Vagina (tissue), 2 donors: ENCODE data around the gene STIMATE. TPM values are rescaled to one million over a fixed set of nuclear protein-coding genes. Genes with fewer than 3 reads are reported as not detected.

Experiments used
- DNase-seq, 2 donors: peaks; one replicate each; pipeline ENCODE4 v3.0.0-alpha.2; 2017; ENCODE audit errors: extremely low spot score in 2 of 2
- H3K27ac ChIP-seq: fragments of 200-600 bp; sonication (generic); one replicate; pipeline ENCODE4 v1.5.1; 2019
- H3K27me3 ChIP-seq: fragments of 200-600 bp; sonication (generic); one replicate; pipeline ENCODE4 v1.5.1; 2019
- H3K36me3 ChIP-seq, 2 donors: fragments of 200-600 bp; sonication (generic); one replicate each; pipeline ENCODE4 v1.5.1; 2017 to 2019
- H3K4me1 ChIP-seq: fragments of 200-600 bp; sonication (generic); one replicate; pipeline ENCODE4 v1.5.1; 2019
- H3K4me3 ChIP-seq, 2 donors: fragments of 200-600 bp; sonication (generic); 1 replicate in 1 of 2; 2 replicates in 1 of 2; pipeline ENCODE4 v1.5.1; 2016 to 2019
- H3K9me3 ChIP-seq: fragments of 200-600 bp; sonication (generic); one replicate; pipeline ENCODE4 v1.5.1; 2019
- POLR2A ChIP-seq, 2 donors: fragments of 450-650 bp; IDR thresholded peaks; one replicate each; pipeline ENCODE4 v1.6.1; 2017; ENCODE audit warnings: antibody characterized with exemption in 2 of 2, mild to moderate bottlenecking in 2 of 2, moderate library complexity in 2 of 2
- POLR2AphosphoS5 ChIP-seq, 2 donors: sonication (generic); formaldehyde crosslinking; IDR thresholded peaks; one replicate each; pipeline ENCODE4 v1.9.0; 2017; ENCODE audit warnings: antibody characterized with exemption in 2 of 2, mild to moderate bottlenecking in 2 of 2, low read depth in 1 of 2; ENCODE audit not compliant: insufficient read depth in 1 of 2
- intact Hi-C: fragments of 100-400 bp; cut with DNase I; formaldehyde crosslinking; loops from one replicate; pipeline ENCODE4 v1.15.1; 2023
- total RNA-seq: library from RNA; depleted of rRNA; stranded (reverse); fragments of >200 nt; gene quantifications from one replicate; pipeline ENCODE4 v1.2.3, GENCODE V29; 2016
- TF ChIP-seq, protein P1 (sequence below), 3 experiments: fragments of 450-650 bp in 2 of 3; fragments of 200-600 bp in 1 of 3; sonication (generic) in 1 of 3; IDR thresholded peaks; one replicate each; pipeline ENCODE4 v1.5.1; 2017 to 2019; ENCODE audit warnings: antibody characterized with exemption in 3 of 3, mild to moderate bottlenecking in 2 of 3, moderate library complexity in 2 of 3

The STIMATE gene
- total RNA-seq, 1 donor from 2014 or later, result 12.5 TPM

GRCh38 chr3:52856666-52857065 is 40.7 kb downstream of the STIMATE start:
- intact Hi-C loops, result no loop called here
- no peak for DNase-seq
- TF ChIP-seq, protein P1, sequence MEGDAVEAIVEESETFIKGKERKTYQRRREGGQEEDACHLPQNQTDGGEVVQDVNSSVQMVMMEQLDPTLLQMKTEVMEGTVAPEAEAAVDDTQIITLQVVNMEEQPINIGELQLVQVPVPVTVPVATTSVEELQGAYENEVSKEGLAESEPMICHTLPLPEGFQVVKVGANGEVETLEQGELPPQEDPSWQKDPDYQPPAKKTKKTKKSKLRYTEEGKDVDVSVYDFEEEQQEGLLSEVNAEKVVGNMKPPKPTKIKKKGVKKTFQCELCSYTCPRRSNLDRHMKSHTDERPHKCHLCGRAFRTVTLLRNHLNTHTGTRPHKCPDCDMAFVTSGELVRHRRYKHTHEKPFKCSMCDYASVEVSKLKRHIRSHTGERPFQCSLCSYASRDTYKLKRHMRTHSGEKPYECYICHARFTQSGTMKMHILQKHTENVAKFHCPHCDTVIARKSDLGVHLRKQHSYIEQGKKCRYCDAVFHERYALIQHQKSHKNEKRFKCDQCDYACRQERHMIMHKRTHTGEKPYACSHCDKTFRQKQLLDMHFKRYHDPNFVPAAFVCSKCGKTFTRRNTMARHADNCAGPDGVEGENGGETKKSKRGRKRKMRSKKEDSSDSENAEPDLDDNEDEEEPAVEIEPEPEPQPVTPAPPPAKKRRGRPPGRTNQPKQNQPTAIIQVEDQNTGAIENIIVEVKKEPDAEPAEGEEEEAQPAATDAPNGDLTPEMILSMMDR (IDR thresholded peaks at IDR 0.05), result no peak
- no peak for TF ChIP-seq POLR2AphosphoS5 (IDR thresholded peaks at IDR 0.05; ENCODE audit: insufficient read depth in 1 of 2, low read depth in 1 of 2)
- TF ChIP-seq POLR2A (IDR thresholded peaks at IDR 0.05), result no peak
- H3K27me3 ChIP-seq, result no peaks in the 10 kb centered on the region
- no peak overlapping the region for H3K4me3 ChIP-seq
- no peaks in the 10 kb centered on the region for H3K4me1 ChIP-seq
- no peaks in the 10 kb centered on the region for H3K9me3 ChIP-seq
- no peaks in the 10 kb centered on the region for H3K36me3 ChIP-seq
- H3K27ac ChIP-seq, result no peak overlapping the region

DNA sequence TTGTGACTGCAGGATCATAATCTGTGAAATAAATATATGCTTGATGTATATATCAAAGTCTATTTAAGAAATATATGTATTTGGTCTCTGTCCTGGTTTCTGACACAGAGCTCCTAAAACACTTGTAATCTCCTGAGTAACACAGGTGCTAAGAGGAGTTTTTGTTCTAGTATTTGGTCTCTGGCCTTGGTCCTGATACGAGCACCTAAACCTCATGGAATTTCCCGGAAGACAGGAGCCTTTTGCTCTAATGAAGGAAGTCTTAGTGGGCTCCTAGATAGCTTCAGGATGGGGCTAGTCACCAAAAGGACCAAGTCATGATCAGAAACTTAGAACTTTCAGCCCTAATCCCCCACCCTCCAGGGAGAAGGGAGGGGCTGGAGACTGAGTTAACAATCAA is 43.3 kb downstream of the STIMATE start:
- peaks cover 0 to 15% of the 10 kb centered on the region in 2 donors for H3K36me3 ChIP-seq
- H3K4me3 ChIP-seq, result no peak overlapping the region
- TF ChIP-seq POLR2AphosphoS5 (IDR thresholded peaks at IDR 0.05; ENCODE audit: insufficient read depth in 1 of 2, low read depth in 1 of 2) (no peak), POLR2A (IDR thresholded peaks at IDR 0.05) (no peak)
- TF ChIP-seq, protein P1 (IDR thresholded peaks at IDR 0.05), result no peak
- H3K4me1 ChIP-seq, result no peaks in the 10 kb centered on the region
- intact Hi-C loops, result no loop called here
- no peaks in the 10 kb centered on the region for H3K9me3 ChIP-seq
- no peak overlapping the region for H3K27ac ChIP-seq
- H3K27me3 ChIP-seq, result no peaks in the 10 kb centered on the region
- DNase-seq, result no peak

DNA sequence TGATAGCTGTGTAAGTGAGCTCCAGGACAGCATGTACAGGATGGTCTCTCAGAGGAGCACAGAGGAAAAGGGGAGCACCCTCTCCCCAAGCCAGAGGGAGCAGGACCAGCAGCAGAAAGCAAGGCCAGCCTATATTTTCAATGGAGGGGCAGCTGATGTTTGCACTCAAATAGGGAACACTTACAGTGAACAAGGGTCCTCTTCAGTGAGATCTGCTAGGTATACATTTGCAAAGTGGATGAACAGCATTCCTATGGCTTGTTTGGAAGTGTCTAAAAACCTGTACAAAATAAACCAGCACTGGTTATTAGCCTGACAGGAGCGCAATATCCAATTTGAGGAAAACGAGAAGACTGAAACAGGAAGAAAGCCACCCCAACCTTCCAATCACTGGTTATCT is 44.9 kb downstream of the STIMATE start:
- H3K9me3 ChIP-seq, result no peaks in the 10 kb centered on the region
- no peaks in the 10 kb centered on the region for H3K27me3 ChIP-seq
- H3K27ac ChIP-seq, result no peak overlapping the region
- no peak for TF ChIP-seq POLR2A (IDR thresholded peaks at IDR 0.05)
- TF ChIP-seq, protein P1 (IDR thresholded peaks at IDR 0.05), result no peak
- no peak for TF ChIP-seq POLR2AphosphoS5 (IDR thresholded peaks at IDR 0.05; ENCODE audit: insufficient read depth in 1 of 2, low read depth in 1 of 2)
- no peaks in the 10 kb centered on the region for H3K4me1 ChIP-seq
- peaks cover 0 to 28% of the 10 kb centered on the region in 2 donors for H3K36me3 ChIP-seq
- no peak overlapping the region for H3K4me3 ChIP-seq
- intact Hi-C loops, result no loop called here
- no peak for DNase-seq

GRCh38 chr3:52851348-52851747 is 46.0 kb downstream of the STIMATE start:
- H3K27ac ChIP-seq, result no peak overlapping the region
- intact Hi-C loops, result no loop called here
- DNase-seq, result no peak
- no peak overlapping the region for H3K4me3 ChIP-seq
- no peaks in the 10 kb centered on the region for H3K9me3 ChIP-seq
- no peaks in the 10 kb centered on the region for H3K27me3 ChIP-seq
- peaks cover 2% of the 10 kb centered on the region for H3K4me1 ChIP-seq
- no peak for TF ChIP-seq POLR2AphosphoS5 (IDR thresholded peaks at IDR 0.05; ENCODE audit: insufficient read depth in 1 of 2, low read depth in 1 of 2)
- no peak for TF ChIP-seq POLR2A (IDR thresholded peaks at IDR 0.05)
- TF ChIP-seq, protein P1 (IDR thresholded peaks at IDR 0.05), result peak in 1 of 3 experiments; percentile 41
- H3K36me3 ChIP-seq, result peaks cover 0 to 28% of the 10 kb centered on the region in 2 donors

- no peak for DNase-seq
- Histone ChIP-seq H3K4me3 (no peak overlapping the region), H3K27me3 (no peaks in the 10 kb centered on the region), H3K9me3 (no peaks in the 10 kb centered on the region), H3K36me3 (peaks cover 0 to 28% of the 10 kb centered on the region in 2 donors), H3K4me1 (peaks cover 15% of the 10 kb centered on the region), H3K27ac (peak overlapping the region; percentile 34)
- TF ChIP-seq, protein P1 (IDR thresholded peaks at IDR 0.05), result no peak
- TF ChIP-seq POLR2A (IDR thresholded peaks at IDR 0.05) (no peak), POLR2AphosphoS5 (IDR thresholded peaks at IDR 0.05; ENCODE audit: insufficient read depth in 1 of 2, low read depth in 1 of 2) (no peak)
- intact Hi-C loops, result loop anchor here (5.0 kb wide), 1 partner anchor 43 kb away; no protein-coding TSS in a partner anchor
These were observed 47.7 kb downstream of the STIMATE start for GRCh38 chr3:52849656-52850055.
